Mucosa of rectum (tissue), 2 donors: ENCODE data around the gene TRMT11.
"Not testable (repeated sequence)": the region's sequence is repeated elsewhere in the genome, so short reads cannot be mapped to it uniquely, and the experiment has no call there.

Experiments
- H3K27ac ChIP-seq, 2 donors: one replicate each; pipeline ENCODE4 v1.7.0; 2013; ENCODE audit warnings: inconsistent platforms in 2 of 2, low read depth in 2 of 2, low read length in 2 of 2
- H3K27me3 ChIP-seq, 2 donors: one replicate each; pipeline ENCODE4 v1.7.0; 2013; ENCODE audit warnings: low read length in 2 of 2; ENCODE audit not compliant: control insufficient read depth in 2 of 2, insufficient read depth in 2 of 2
- H3K36me3 ChIP-seq, 2 donors: one replicate each; pipeline ENCODE4 v1.7.0; 2013; ENCODE audit warnings: low read length in 2 of 2; ENCODE audit not compliant: control insufficient read depth in 2 of 2, insufficient read depth in 2 of 2
- H3K4me1 ChIP-seq, 2 donors: one replicate each; pipeline ENCODE4 v1.7.0; 2013; ENCODE audit warnings: low read length in 2 of 2, mild to moderate bottlenecking in 1 of 2; ENCODE audit not compliant: control insufficient read depth in 2 of 2, insufficient read depth in 2 of 2
- H3K4me3 ChIP-seq, 2 donors: one replicate each; pipeline ENCODE4 v1.7.0; 2013; ENCODE audit warnings: low read length in 2 of 2
- H3K9ac ChIP-seq, 2 donors: one replicate each; pipeline ENCODE4 v1.7.0; 2013; ENCODE audit warnings: low read length in 2 of 2, low read depth in 1 of 2, mild to moderate bottlenecking in 1 of 2
- H3K9me3 ChIP-seq, 2 donors: one replicate each; pipeline ENCODE4 v1.7.0; 2013; ENCODE audit warnings: low read length in 2 of 2; ENCODE audit not compliant: control insufficient read depth in 2 of 2
- donor health status: healthy.
- donor health status: Normal muscosa, but diverticular disease.

The TRMT11 gene

GRCh38 chr6:125970760-125971159 is 15.6 kb upstream of the TRMT11 start:
- Histone ChIP-seq H3K4me3 (no peak overlapping the region), H3K36me3 (peaks cover 13 to 15% of the 10 kb centered on the region in 2 donors), H3K9ac (no peak overlapping the region), H3K27ac (no peak overlapping the region), H3K9me3 (no peaks in the 10 kb centered on the region), H3K27me3 (no peaks in the 10 kb centered on the region), H3K4me1 (no peaks in the 10 kb centered on the region)

GRCh38 chr6:125972478-125972877 is 13.9 kb upstream of the TRMT11 start:
- H3K4me3 ChIP-seq, H3K27me3 ChIP-seq, H3K9ac ChIP-seq, H3K9me3 ChIP-seq, H3K4me1 ChIP-seq, H3K27ac ChIP-seq: not testable (repeated sequence)
- peaks cover 11 to 12% of the 10 kb centered on the region in 2 donors for H3K36me3 ChIP-seq

GRCh38 chr6:125974214-125974866 is 12.0 kb upstream of the TRMT11 start:
- Histone ChIP-seq H3K9me3 (no peaks in the 10 kb centered on the region), H3K27ac (no peak overlapping the region), H3K4me1 (no peaks in the 10 kb centered on the region), H3K27me3 (no peaks in the 10 kb centered on the region), H3K4me3 (no peak overlapping the region), H3K9ac (no peak overlapping the region), H3K36me3 (peaks cover 7 to 9% of the 10 kb centered on the region in 2 donors)

- Histone ChIP-seq H3K9me3 (no peaks in the 10 kb centered on the region), H3K4me3 (no peak overlapping the region), H3K27ac (no peak overlapping the region), H3K36me3 (peaks cover 3 to 14% of the 10 kb centered on the region in 2 donors), H3K9ac (no peak overlapping the region), H3K4me1 (no peaks in the 10 kb centered on the region), H3K27me3 (no peaks in the 10 kb centered on the region)
These were observed 7.2 kb upstream of the TRMT11 start for GRCh38 chr6:125979101-125979500.

GRCh38 chr6:125981571-125982185 is 4.7 kb upstream of the TRMT11 start:
- H3K27me3 ChIP-seq: no peaks in the 10 kb centered on the region
- no peak overlapping the region for H3K4me3 ChIP-seq
- no peak overlapping the region for H3K9ac ChIP-seq
- H3K9me3 ChIP-seq: no peaks in the 10 kb centered on the region
- H3K27ac ChIP-seq: no peak overlapping the region
- H3K36me3 ChIP-seq: peaks cover 0 to 9% of the 10 kb centered on the region in 2 donors
- peaks cover 0 to 3% of the 10 kb centered on the region in 2 donors for H3K4me1 ChIP-seq

GRCh38 chr6:125983246-125983945 is 2.9 kb upstream of the TRMT11 start:
- Histone ChIP-seq H3K4me1 (peaks cover 0 to 3% of the 10 kb centered on the region in 2 donors), H3K9ac (no peak overlapping the region), H3K27me3 (no peaks in the 10 kb centered on the region), H3K27ac (no peak overlapping the region), H3K9me3 (no peaks in the 10 kb centered on the region), H3K4me3 (no peak overlapping the region), H3K36me3 (peaks cover 0 to 7% of the 10 kb centered on the region in 2 donors)

- Histone ChIP-seq H3K4me1 (peaks cover 0 to 3% of the 10 kb centered on the region in 2 donors), H3K27ac (no peak overlapping the region), H3K9ac (no peak overlapping the region), H3K27me3 (no peaks in the 10 kb centered on the region), H3K9me3 (no peaks in the 10 kb centered on the region), H3K36me3 (peaks cover 0 to 7% of the 10 kb centered on the region in 2 donors), H3K4me3 (no peak overlapping the region)
These were observed 2.0 kb upstream of the TRMT11 start for GRCh38 chr6:125984311-125984710.

- Histone ChIP-seq H3K4me1 (peaks cover 0 to 3% of the 10 kb centered on the region in 2 donors), H3K4me3 (peak overlapping the region; percentile 79 to 96), H3K27me3 (no peaks in the 10 kb centered on the region), H3K36me3 (peaks cover 0 to 7% of the 10 kb centered on the region in 2 donors), H3K27ac (no peak overlapping the region), H3K9me3 (no peaks in the 10 kb centered on the region), H3K9ac (peak overlapping the region; percentile 76 to 94)
These were observed 818 bp upstream of the TRMT11 start for GRCh38 chr6:125985522-125985921.

GRCh38 chr6:125985979-125986300 is 400 bp upstream of the TRMT11 start:
- no peaks in the 10 kb centered on the region for H3K27me3 ChIP-seq
- peak overlapping the region; percentile 64 to 76 for H3K27ac ChIP-seq
- H3K4me3 ChIP-seq: peak overlapping the region; percentile 79 to 96
- peaks cover 0 to 3% of the 10 kb centered on the region in 2 donors for H3K4me1 ChIP-seq
- H3K9ac ChIP-seq: peak overlapping the region; percentile 76 to 94
- no peaks in the 10 kb centered on the region for H3K9me3 ChIP-seq
- peaks cover 0 to 5% of the 10 kb centered on the region in 2 donors for H3K36me3 ChIP-seq

- Histone ChIP-seq H3K9ac (peak overlapping the region; percentile 76 to 94), H3K4me1 (peaks cover 0 to 3% of the 10 kb centered on the region in 2 donors), H3K27ac (peak overlapping the region; percentile 64 to 76)
These were observed 782 bp downstream of the TRMT11 start for GRCh38 chr6:125987026-125987617.

More at GRCh38 chr6:125987026-125987617, 782 bp downstream of the TRMT11 start:
- Histone ChIP-seq H3K4me3 (peak overlapping the region; percentile 79 to 96), H3K36me3 (no peaks in the 10 kb centered on the region), H3K27me3 (no peaks in the 10 kb centered on the region), H3K9me3 (no peaks in the 10 kb centered on the region)
